ENCODE results near the gene PGR.

PGR gene

DNA sequence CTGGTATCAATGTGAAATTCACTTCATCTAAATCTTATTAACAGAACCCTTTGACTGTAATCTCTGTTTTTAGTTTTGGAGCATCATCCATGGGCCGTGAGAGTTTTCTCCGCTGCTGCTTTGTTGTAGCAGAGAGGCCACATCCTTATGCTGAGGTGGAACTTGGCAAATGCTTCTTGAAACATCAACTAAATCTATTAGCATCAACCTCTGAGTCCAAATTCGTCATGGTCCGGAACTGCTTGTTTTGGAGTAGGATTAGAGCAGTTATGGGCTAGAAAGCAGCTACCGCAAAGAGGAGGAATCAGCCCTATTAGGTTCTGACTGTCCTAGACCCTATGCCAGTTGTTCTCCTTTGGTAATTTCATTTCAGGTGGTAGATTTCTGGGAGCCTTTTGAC, 117.7 kb downstream of the PGR start:
- in situ Hi-C loops (cut with HindIII; ENCODE audit: low sequenced_read_pairs): no loop called here

DNA sequence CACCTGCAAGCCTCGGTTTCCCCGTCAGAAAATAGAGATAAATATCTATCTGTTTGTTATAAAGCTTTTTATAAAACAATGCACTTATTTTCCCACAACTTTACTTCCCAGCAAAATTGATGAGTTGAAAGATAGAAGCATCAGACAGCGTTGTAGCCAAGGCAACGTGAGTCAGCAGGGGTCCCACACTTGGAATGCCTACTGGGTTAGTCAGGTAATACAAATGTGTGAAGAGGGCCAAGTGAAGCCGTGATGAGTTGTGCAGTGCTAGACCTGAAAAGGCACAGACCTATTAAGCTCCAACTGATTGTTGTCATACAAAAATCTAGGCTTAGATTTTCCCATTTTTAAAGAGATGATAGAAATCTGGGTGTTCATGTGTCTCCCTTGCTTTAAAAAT, 118.7 kb downstream of the PGR start:
- in situ Hi-C loops (cut with HindIII; ENCODE audit: low sequenced_read_pairs): no loop called here

DNA sequence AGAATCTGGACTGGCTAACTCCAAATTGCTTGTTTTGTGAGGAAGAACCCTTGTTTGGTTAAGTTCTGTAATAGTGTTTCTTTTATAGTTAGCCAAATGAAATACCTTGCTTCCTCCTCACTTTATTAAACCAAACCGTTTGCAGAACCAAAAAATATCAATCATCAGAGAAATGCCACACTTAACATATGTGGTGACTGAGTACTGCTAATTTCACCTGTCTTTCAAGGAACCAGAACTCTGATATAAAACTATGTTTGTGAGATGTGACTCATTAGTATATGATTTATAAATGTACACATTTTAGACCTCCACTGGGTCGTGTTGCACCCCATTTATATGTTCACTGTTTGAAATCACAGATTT, 119.9 kb downstream of the PGR start:
- in situ Hi-C loops (cut with HindIII; ENCODE audit: low sequenced_read_pairs): no loop called here

DNA sequence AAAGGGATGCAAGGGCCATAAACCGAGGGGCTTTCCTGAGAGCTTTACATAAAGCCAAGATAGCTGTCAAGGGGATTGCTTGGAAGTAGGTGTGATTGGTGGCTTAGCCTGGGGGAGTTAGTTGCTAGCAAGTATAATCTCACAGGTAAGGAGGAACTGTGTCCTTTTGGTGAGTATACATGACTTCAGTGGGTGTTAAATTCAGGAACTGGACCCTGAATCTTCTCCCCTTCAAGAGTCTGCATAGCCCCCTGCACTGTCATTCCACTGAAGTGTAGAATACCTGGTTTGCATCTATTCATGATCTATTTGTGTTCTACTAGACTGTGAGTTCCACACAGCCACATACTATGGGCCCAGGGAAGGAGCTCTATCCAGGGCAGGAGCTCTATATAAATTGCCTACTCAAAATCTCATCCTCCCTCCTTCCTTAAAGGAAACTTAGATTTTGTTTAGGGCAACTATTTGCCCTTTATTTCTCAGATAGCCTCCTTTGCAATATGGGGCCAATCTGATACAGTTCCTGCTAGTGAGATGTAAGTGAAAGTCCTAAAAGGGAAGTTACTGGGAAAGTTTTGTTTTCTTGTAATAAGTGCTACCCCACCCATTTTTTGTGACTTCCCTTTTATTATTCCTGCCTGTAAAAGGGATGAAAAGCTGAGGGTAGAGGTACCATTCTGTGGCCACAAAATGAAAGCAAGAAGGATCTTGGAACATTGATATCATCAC, 120.5 kb downstream of the PGR start:
- in situ Hi-C loops (cut with HindIII; ENCODE audit: low sequenced_read_pairs): no loop called here

GRCh38 chr11:101003468-101003867, 126.1 kb downstream of the PGR start:
- in situ Hi-C loops (cut with HindIII; ENCODE audit: low sequenced_read_pairs): no loop called here

GRCh38 chr11:100999756-101000155, 129.9 kb downstream of the PGR start:
- in situ Hi-C loops (cut with HindIII; ENCODE audit: low sequenced_read_pairs): no loop called here

- in situ Hi-C loops (cut with HindIII; ENCODE audit: low sequenced_read_pairs): no loop called here
Observed at GRCh38 chr11:100994966-100995365, 134.6 kb downstream of the PGR start.

DNA sequence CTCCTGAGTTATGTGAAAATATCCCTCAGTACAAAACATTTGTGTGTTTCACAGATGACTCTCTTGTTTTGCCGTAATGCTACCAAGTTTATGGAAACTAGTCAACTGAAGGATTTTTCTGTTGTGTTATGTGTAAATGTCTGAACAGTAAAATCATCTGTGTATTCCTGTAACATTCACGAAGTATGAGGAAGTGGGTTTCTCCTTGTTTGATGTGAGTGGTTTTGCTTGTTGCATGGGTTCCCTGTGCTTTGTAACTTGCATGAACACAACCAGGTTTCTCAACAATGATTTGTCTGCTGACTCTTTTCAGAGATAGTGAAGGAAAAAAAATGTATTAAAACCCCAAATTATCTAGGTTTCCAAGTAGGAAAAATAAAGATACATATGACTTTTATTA, 138.1 kb downstream of the PGR start:
- in situ Hi-C loops (cut with HindIII; ENCODE audit: low sequenced_read_pairs): no loop called here

- in situ Hi-C loops (cut with HindIII; ENCODE audit: low sequenced_read_pairs): no loop called here
Observed at GRCh38 chr11:100990931-100991330, 138.7 kb downstream of the PGR start.

DNA sequence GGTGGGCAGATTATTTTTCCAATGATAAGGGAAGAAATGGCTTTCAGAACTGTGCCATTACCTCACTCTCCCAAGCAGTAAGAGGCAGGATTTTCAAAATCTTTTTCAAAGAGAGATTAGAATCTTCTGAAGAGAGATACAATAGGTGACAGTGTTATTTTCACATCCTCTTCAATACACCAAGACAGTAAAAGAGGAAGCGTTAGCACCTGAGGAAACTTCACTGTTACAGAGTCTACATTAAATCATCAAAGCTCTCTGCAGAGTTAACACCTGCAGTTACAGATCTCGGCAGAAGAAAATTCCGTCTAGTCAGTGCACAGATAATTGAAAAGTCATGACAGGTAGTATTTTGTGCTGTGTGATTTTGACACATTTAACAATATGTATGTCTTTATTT, 144.9 kb downstream of the PGR start:
- in situ Hi-C loops (cut with HindIII; ENCODE audit: low sequenced_read_pairs): no loop called here

GRCh38 chr11:100981196-100981824, 148.3 kb downstream of the PGR start:
- in situ Hi-C loops (cut with HindIII; ENCODE audit: low sequenced_read_pairs): no loop called here

GRCh38 chr11:100980156-100980555, 149.5 kb downstream of the PGR start:
- in situ Hi-C loops (cut with HindIII; ENCODE audit: low sequenced_read_pairs): no loop called here
